ENCODE measurements around the gene MBD3L1. TPM values are rescaled to one million over a fixed set of nuclear protein-coding genes. Genes with fewer than 3 reads are reported as not detected.

MBD3L1 gene
- total and polyA plus RNA-seq, 7 donors = not detected

DNA sequence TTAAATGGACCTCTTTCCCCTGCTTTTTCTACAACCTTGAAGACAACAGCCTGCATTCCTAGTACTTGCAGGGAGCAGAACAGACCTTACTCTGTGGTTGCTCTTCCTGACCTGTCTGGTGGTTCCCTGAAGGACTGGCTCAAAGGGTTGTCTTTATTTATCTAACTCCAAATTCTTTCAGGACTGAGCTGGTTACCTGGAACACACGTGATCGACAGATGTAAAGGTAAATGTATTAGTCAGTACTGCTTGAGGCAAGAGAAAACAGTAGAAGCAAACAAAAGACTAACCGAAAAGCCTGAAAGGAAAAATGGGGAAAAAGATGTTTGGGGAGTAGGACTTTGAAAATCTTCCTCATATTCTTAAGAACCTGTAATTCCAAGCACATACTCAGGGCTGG is 18.0 kb upstream of the MBD3L1 start:
- WGBS, 2 donors = 96 to 97% methylated on average over 3 of the region's 3 CpGs
- peaks cover 69 to 100% (median 85%) of the 10 kb centered on the region in 4 donors for H3K36me3 ChIP-seq

DNA sequence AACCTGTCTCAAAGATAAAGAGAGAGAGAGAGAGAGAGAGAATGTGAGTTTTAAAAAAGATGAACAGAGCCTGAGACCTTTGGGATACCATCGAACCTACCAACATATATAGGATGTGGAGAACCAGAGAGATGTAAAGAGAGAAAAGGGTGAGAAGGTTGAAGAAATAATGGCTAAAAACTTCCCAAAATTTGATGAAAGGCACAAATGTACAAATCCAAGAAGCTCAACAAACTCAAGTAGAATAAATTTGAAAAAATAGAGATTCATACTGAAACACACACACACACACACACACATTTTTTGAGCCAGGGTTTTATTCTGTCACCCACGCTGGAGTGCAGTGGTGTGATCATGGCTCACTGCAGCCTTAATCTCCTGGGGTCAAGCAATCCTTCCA is 16.4 kb upstream of the MBD3L1 start:
- TF ChIP-seq, protein P1, sequence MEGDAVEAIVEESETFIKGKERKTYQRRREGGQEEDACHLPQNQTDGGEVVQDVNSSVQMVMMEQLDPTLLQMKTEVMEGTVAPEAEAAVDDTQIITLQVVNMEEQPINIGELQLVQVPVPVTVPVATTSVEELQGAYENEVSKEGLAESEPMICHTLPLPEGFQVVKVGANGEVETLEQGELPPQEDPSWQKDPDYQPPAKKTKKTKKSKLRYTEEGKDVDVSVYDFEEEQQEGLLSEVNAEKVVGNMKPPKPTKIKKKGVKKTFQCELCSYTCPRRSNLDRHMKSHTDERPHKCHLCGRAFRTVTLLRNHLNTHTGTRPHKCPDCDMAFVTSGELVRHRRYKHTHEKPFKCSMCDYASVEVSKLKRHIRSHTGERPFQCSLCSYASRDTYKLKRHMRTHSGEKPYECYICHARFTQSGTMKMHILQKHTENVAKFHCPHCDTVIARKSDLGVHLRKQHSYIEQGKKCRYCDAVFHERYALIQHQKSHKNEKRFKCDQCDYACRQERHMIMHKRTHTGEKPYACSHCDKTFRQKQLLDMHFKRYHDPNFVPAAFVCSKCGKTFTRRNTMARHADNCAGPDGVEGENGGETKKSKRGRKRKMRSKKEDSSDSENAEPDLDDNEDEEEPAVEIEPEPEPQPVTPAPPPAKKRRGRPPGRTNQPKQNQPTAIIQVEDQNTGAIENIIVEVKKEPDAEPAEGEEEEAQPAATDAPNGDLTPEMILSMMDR (IDR thresholded peaks at IDR 0.05) = no peak
- TF ChIP-seq POLR2AphosphoS5 (IDR thresholded peaks at IDR 0.05) (no peak), POLR2A (IDR thresholded peaks at IDR 0.05) (no peak), EP300 (IDR thresholded peaks at IDR 0.05) (no peak)

More for the DNA sequence above, 18.0 kb upstream of the MBD3L1 start:
- H3K4me3 ChIP-seq = no peak overlapping the region
- no peak overlapping the region for H3K27ac ChIP-seq
- no peak for DNase-seq
- intact Hi-C loops (cut with DNase I) = no loop called here
- H3K9me3 ChIP-seq = peaks cover 48 to 68% (median 64%) of the 10 kb centered on the region in 4 donors
- no peaks in the 10 kb centered on the region for H3K4me1 ChIP-seq
- no peaks in the 10 kb centered on the region for H3K27me3 ChIP-seq
- no peak for TF ChIP-seq POLR2AphosphoS5 (IDR thresholded peaks at IDR 0.05)
- TF ChIP-seq POLR2A (IDR thresholded peaks at IDR 0.05) = no peak
- TF ChIP-seq EP300 (IDR thresholded peaks at IDR 0.05) = no peak
- TF ChIP-seq, protein P1 (IDR thresholded peaks at IDR 0.05) = no peak

DNA sequence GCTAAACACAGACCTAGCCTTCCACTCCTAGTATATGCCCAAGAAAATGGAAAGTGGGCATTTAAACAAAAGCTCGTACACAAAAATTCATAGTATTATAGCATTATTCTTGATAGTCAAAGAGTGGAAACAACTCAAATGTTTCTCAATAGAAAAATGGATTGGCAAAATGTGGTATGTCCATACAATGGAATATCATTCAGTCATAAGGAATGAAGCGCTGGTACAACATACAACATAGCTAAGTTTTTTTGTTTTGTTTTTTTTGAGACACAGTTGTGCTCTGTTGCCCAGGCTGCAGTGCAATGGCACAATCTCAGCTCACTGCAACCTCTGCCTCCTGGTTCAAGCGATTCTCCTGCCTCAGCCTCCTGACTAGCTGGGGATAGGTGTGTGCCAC is 11.9 kb upstream of the MBD3L1 start:
- intact Hi-C loops (cut with DNase I) = no loop called here
- TF ChIP-seq POLR2A (IDR thresholded peaks at IDR 0.05) = no peak
- no peak for TF ChIP-seq POLR2AphosphoS5 (IDR thresholded peaks at IDR 0.05)
- TF ChIP-seq EP300 (IDR thresholded peaks at IDR 0.05) = no peak
- TF ChIP-seq, protein P1 (IDR thresholded peaks at IDR 0.05) = no peak
- peaks cover 50 to 97% (median 78%) of the 10 kb centered on the region in 4 donors for H3K36me3 ChIP-seq
- peaks cover 6 to 19% (median 13%) of the 10 kb centered on the region in 4 donors for H3K9me3 ChIP-seq
- 96 to 98% methylated on average over 3 of the region's 3 CpGs for WGBS, 2 donors
- H3K27ac ChIP-seq = peak overlapping the region in 3 of 4 donors; percentile 84 to 85 (median 84)
- H3K27me3 ChIP-seq = no peaks in the 10 kb centered on the region
- H3K4me1 ChIP-seq = peaks cover 0 to 36% (median 24%) of the 10 kb centered on the region in 4 donors
- no peak overlapping the region for H3K4me3 ChIP-seq
- DNase-seq = no peak

More for the DNA sequence above, 16.4 kb upstream of the MBD3L1 start:
- intact Hi-C loops (cut with DNase I) = no loop called here
- H3K27ac ChIP-seq = no peak overlapping the region
- H3K27me3 ChIP-seq = no peaks in the 10 kb centered on the region
- peaks cover 70 to 100% (median 90%) of the 10 kb centered on the region in 4 donors for H3K36me3 ChIP-seq
- no peak for DNase-seq
- H3K4me1 ChIP-seq = peaks cover 0 to 3% (median 2%) of the 10 kb centered on the region in 4 donors
- WGBS, 2 donors = 93 to 95% methylated on average over 2 of the region's 2 CpGs
- peaks cover 35 to 58% (median 50%) of the 10 kb centered on the region in 4 donors for H3K9me3 ChIP-seq
- no peak overlapping the region for H3K4me3 ChIP-seq

DNA sequence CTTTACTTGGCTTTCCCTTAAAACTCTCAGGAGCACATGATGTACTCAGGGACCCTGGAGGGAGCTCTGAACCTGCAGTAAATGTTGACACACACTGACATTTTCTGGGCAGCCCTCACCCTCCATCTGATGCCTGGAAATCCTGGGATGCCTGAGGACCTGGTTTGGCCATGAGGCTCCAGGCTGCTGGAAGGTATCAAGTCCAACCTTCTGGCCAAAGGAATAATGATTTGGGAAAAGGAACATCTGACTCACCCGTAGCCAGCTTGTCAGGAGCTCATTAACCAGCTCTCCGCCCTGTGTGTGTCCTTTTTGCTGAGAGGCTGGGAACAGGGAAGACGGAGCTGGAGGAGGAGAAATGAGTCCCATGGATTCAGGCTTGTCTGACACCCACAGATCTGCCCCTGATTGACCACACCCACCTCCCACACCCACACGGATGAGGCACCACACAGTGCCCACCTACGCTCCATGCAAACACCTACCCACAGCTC is 10.4 kb upstream of the MBD3L1 start:
- no peak for DNase-seq
- H3K27ac ChIP-seq = peak overlapping the region; percentile 70 to 85 (median 84)

More for the DNA sequence above, 10.4 kb upstream of the MBD3L1 start:
- no peaks in the 10 kb centered on the region for H3K27me3 ChIP-seq
- intact Hi-C loops (cut with DNase I) = no loop called here
- peak in 3 of 4 donors; percentile 77 to 83 (median 80) for TF ChIP-seq POLR2AphosphoS5 (IDR thresholded peaks at IDR 0.05)
- TF ChIP-seq POLR2A (IDR thresholded peaks at IDR 0.05) = no peak
- TF ChIP-seq, protein P1 (IDR thresholded peaks at IDR 0.05) = no peak
- peak in 3 of 4 donors; percentile 29 to 91 (median 75) for TF ChIP-seq EP300 (IDR thresholded peaks at IDR 0.05)
- WGBS, 2 donors = 95 to 97% methylated on average over 5 of the region's 5 CpGs
- peaks cover 0 to 36% (median 24%) of the 10 kb centered on the region in 4 donors for H3K4me1 ChIP-seq
- peaks cover 0 to 5% (median 2%) of the 10 kb centered on the region in 4 donors for H3K9me3 ChIP-seq
- H3K36me3 ChIP-seq = peaks cover 39 to 94% (median 64%) of the 10 kb centered on the region in 4 donors
- no peak overlapping the region for H3K4me3 ChIP-seq

All from sigmoid colon (tissue), 7 donors.